HG02970 (cell line): ENCODE results near the gene UBQLN1.
A peak's percentile ranks its signal among the peaks of the same experiment; 100 is the strongest.

Experiments
- ATAC-seq: cut with Tn5 transposase; IDR thresholded peaks from one replicate; pipeline ENCODE4 v1.9.1; 2021; ENCODE audit warnings: mild to moderate bottlenecking, moderate library complexity, moderate number of reproducible peaks; ENCODE audit not compliant: unreplicated experiment, low FRiP score

Gene UBQLN1

DNA sequence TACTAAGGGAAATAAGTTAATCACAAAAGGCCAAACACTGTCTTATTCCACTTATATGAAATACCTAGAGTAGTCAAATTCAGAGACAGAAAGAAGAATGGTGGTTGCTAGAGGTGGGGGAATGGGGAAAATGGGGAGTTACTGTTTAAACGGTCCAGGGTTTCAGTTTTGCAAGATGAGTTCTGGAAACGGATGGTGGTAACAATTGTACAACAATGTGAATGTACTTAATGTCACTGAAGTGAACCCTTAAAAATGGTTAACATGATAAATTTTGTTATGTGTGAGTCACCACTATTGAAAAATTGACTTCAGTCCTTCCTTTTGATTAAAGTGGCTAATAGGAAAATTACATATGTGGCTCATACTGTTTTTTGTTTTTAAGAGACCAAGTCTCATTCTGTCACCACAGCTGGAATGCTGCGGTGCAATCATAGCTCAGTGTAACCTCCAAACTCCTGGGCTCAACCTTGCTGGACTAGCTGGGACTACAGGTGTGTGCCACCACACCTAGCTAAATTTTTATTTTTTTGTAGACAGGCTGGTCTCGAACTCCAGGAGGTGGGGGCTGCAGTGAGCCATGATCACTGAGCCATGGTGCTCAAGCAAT, 8.7 kb downstream of the UBQLN1 start:
- no peak for ATAC-seq

DNA sequence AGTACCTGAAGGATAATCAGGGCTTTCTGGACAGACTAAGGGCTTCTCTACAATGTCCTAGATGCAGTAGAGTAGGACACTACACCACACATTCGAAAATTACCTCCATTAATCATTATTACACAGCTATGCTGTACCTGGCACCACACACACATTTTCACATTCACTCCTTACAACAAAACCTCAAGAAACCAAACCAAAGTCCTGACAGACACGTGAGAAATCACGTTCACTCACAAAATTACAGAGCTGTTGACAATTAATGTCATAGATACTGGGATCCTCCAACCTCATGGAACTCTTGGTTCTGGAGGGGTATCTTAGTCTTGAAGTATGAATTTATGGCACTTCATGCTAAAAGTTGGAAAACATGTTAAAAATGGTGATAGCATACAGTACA, 16.3 kb downstream of the UBQLN1 start:
- no peak for ATAC-seq

DNA sequence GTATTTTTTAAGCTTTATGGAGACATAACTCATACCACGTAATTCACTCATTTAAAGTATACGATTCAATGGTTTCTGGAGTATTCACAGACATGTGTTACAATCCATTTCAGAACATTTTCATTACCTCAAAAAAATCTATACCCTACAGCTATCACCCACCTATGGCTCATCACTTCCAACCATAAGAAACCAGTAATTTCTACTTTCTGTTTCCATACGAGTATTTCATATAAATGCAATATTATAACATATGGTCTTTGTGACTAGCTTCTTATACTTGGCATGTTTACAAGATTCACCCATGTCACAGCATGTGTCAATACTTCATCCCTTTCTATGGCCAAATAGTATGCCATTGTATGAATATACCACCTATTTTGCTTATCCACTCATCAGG, 18.8 kb downstream of the UBQLN1 start:
- ATAC-seq, result no peak

DNA sequence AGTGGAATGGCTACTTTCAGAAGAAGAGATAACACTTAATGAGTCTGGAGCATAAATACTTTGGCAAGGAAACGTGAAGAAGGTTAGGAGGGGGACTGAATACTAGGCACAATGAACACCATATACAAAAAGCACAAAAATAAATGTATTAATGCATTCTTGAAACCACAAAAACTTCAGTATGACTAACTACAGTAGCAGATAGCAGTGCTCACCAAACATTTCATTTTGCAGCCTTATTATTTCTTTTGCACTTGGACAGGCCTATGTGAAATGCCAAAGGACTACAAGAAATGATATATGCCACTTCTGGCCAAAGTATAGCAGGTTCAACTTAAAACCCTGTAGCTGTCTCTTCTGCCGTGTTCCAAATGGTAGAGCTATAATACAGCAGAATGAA, 26.3 kb downstream of the UBQLN1 start:
- no peak for ATAC-seq

DNA sequence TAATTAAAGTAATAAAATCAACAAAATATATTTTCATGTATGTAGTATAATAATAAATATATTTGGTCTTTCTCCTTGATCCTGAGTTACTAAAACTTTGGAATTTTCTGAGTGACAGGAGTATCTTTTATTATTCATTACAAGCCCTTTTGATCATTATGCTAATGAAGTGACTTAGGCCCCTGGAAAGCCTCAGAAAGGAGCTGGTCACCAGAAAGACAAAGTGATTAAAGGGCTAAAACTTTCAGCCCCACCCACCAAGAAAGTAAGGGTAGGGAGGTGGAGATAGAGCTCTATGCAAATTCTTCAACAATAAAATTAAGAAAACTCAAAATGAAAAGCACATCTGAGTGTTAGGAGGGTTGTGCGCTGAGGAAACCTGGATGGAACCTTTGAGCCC, 27.5 kb downstream of the UBQLN1 start:
- ATAC-seq, result no peak

DNA sequence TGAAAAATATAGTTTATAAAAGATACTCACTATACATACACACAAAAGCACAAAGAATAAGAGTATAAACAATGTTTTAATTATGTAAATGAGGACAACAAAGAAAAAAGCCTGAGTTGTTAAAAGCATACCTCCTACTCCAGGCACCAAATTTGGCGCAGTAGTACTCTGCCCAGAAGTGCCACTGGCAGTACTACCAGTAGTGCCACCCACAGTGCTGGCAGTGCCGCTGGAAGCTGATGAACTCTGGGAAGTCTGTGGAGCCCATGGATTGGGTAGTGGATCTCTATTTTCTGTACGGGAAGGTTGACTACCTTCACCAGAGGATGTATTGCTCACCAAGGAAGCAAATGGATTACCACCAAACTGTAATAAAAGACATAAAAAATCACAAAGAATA, 30.2 kb downstream of the UBQLN1 start:
- no peak for ATAC-seq

DNA sequence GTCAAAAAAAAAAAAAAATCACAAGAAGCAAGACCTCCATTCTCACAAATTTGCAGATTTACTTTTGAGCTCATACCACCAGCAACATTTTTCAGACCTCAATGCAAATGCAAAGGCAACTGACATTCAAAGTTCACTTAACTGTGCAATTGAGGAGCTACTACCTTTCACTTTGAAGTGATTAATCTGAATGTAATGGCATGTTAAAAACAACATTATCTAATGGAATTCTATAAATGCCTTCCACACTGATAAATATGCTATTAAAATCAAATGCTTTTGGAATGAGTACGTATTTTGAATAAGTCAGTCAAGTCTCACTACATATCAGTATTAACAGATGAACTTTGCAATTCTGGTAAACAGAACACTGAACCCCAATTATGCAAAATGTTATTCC, 32.3 kb downstream of the UBQLN1 start:
- no peak for ATAC-seq

DNA sequence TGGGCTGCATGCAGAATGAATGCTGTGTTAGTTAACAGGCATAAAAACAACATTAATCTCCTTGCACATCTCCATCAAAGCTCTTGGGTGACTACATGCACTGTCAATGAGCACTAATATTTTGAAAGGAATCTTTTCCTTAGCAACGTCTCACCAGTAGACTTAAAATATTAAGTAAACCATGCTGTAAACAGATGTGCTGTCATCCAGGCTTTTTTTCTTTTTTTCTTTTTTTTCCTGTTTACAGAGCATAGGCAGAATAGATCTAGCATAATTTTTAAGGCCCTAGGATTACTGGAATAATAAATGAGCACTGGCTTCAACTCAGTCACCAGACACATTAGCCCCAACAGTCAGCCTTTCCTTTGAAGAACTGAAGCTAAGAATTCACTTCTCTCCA, 36.3 kb downstream of the UBQLN1 start:
- ATAC-seq, result no peak

DNA sequence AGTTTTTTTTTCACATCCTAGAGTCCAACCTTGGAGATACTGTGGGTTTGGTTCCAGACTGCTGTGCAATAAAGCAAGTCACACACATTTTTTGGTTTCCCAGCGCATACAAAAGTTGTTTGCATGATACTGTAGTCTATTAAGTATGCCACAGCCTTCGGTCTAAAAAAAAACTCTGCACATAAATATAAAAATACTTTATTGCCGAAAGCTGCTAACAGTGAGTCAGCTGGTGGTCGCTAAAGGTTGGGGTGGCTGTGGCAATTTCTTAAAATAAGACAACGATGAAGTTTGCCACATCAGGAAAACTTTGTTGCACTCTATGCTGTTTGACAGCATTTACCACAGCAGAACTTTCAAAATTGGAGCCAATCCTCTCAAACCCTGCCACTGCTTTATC, 37.4 kb downstream of the UBQLN1 start:
- no peak for ATAC-seq

DNA sequence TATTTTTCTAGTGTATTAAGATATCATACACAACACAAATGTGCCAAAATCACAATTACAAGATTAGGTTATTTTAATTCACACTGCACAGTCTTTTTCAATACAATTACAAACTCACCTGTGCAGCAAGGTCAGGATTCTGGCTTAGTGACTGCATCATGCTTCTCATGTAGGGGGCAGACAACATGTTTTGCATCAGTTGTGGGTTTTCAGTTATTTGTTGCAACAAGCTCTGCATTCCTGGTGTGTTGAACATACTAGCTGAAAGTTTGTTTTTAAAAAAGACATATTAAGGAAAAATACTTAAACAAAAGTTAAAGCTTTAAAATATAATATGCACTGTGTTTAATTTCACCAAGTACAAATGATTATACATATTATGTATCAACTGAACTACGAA, 38.7 kb downstream of the UBQLN1 start:
- ATAC-seq, result no peak

DNA sequence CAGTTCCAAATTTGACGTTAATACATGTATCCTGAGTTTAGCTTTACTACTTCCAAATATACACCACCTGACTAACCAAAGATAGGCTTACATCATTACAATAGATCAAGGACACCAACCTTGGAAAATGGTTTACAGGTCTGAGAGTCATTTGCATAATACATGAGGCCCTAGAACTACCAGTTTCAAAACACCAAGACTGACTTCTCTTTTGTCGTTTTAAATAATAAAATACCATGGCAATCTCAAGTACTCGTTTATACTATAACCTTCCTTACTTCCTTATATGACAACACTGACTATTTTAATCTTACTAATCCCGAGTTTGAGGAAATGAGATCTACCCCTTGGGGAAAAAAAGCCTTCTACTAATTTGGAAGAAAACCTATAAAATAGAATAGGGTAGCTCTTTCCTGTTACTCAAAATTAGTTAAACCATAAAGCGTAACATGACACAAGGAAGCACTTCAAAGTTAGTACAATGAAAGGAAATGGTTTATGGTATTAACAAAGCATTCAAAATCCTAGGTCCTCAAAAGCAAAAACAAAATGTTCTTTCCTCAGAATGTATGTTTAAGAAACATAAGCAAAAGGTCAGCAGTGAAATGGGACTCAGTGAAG, 42.1 kb downstream of the UBQLN1 start:
- ATAC-seq, result peak; percentile 83

DNA sequence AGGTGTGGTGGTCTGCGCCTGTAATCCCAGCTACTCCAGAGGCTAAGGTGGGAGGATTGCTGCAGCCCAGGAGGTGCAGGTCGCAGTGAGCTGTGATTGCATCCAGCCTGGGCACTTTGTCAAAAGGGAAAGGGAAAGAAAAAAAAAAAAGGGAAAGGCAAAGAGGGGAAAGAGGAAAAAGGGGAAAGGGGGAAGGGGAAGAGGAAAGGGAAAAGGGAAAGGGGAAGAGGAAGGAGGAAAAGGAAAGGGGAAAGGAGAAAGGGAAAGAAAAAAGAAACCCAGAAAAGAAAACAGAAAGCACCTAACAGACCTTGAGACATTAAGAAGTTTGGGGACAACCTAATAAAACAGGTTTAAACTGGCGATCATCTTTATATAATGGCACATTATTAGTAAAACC, 44.8 kb downstream of the UBQLN1 start:
- no peak for ATAC-seq

DNA sequence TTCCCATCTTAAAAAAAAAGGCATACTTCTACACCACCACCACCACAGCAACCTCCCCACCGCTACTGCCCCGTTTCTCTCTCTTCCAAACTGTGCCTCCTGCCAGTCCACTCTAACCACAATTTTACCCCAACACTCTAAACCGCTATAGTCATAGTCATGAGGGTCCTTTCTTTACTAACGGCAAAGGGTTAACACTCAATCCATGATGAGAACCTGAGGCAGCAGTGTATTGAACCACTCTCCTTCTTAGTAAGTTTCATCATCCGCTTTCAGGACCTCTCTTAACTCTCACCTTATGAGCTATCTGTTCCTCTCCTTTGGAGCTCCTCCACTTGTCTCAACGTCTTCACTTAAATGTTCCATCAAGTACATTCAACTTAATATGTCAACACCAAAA, 50.8 kb downstream of the UBQLN1 start:
- no peak for ATAC-seq

DNA sequence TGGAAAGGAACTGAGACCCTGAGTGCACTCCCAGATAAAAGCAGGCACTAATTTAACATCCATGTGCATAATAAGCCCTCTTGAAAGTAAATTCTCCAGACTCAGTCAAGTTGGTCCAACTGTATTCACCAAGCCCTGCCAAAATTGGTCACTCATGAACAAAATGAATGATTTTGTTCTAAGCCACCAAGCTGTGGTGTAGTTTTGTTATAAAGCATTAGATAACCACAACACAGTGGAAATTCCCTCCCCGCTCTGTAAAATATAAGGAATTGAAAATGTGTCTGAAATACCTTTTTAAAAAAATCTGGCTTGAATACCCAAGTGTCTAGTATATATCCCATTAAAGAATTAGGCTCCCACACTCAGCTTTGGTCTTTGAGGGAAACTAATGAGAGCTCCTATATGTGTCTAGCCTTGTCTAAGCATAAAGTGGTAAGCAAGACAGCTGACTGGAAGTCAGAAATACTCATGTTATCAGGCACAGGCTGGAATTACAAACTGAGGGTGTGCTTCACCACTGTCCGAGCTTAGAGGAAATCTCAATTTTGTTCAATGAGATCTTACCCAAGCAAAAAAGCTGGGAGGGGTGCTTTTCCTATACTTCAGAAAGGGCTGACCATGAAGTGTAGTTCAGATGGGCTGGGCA, 51.6 kb downstream of the UBQLN1 start:
- ATAC-seq, result no peak

DNA sequence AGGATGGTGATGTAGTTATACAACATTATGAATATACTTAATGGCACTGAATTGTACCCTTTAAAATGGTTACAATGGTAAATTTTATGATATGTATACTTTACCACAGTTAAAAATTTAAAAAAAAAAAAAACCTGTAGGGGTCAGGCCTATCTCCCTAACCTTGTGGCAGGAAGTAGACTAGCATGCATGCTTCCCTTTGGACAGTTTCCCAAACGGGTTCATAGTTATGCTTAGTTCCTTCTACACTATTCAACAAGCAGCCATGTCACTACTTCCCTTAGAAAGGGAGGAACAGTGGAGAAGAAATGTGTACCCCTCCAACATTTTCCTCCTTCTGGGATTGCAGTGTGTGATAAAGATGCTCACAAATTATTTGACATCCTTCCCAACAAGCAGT, 52.3 kb downstream of the UBQLN1 start:
- ATAC-seq, result no peak

DNA sequence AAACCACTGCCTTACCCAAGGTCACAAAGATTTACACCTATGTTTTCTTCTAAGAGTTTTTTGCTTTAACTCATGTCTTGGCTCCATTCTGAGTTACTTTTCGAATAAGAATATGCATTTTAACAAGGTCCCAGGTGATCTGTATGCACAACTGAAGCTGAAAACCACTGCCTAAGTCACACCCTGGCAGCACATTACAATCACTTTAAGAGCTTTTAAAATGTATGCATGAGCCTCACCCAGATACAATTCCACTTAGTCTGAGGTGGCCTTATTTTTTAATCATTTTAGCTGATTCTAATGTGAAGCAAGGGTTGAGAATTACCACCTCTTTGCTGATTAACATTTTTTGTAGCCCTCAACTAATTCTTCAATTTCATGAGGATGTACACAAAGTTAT, 55.3 kb downstream of the UBQLN1 start:
- no peak for ATAC-seq

DNA sequence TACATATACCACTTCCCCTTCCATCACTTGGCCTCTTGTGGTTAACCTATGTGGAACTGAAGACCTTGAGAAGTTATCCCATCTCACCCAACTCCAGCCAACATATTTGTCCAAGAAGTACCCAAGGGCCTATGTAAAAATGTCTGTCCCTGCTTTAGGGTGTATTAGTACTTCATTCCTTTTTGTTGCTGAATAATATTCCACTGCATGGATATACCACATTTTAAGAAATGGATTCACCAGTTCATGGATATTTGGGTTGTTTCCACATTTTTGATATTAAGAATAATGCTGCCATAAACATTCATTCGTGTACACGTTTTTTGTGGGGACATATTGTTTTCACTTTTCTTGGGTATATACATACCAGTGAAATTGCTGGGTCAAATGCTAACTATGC, 56.2 kb downstream of the UBQLN1 start:
- ATAC-seq, result no peak

DNA sequence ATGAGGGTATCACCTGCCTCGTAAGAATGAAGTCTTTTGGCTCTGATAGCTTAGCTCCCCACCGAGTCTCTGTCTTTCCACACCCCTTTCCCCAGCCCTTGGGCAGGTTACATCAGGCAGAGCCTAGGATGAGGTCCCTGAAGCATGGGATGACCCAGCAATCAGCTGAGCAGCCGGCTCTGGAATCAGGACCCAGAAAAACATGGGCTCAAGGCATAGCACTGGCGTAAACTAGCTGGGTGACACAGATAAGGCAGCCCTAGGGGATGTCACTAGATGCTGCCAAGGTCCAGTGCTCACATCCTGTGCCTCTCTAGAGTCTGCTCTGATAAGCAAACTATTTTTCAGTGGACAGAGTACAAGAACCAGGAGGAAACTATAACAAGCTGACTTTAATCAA, 58.2 kb downstream of the UBQLN1 start:
- ATAC-seq, result no peak

DNA sequence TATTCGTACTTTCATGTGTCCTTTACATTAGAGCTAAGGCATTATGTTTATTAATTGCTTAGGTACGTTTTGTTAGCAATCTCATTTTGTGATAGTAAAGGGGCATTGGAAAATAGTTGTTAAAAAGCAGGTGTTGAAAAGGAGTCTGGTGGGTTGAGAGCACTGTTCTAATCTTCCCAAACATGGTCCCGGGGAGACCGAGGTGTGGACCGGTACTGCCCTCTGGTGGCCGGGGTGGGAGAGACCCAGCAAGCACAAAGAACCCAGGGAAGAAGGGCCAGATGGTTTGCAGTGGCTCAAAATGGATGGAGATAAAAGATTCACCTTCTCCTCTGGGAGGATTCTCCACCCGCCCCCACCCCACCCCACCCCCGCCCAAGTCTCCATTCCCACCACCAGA, 58.7 kb downstream of the UBQLN1 start:
- peak; percentile 59 for ATAC-seq

DNA sequence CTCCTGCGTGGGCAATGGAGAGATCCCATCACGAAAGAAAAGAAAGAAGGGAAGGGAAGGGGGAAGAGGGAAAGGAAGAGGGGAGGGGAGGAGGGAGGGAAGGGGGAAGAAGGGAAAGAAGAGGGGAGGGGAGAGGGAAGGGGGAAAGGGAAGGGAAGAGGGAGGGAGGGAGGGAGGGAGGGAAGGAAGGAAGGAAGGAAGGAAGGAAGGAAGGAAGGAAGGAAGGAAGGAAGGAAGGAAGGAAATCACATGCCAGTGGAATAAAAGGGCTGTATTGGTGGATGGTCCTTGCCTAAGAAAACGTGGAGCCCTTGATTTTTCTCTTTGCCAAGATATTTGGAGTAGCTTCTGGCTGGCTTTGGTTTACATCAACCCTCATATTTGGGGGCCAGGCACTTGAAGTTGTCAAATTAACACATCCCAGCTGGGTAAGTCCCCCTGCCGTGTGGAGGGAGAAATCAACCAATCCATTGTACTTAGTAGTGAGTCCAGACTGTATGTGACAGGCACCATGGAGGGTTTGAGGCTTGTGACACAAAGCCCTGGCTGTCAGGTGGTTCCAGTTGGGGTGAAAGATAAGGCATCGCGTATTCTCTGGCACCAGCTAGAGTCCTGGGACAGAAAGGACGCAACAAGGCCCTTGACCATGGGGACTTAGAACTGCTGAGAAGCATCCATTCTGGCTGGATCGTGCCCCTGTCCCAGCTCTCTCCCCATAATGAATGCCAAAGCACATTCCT, 61.1 kb downstream of the UBQLN1 start:
- ATAC-seq, result no peak

DNA sequence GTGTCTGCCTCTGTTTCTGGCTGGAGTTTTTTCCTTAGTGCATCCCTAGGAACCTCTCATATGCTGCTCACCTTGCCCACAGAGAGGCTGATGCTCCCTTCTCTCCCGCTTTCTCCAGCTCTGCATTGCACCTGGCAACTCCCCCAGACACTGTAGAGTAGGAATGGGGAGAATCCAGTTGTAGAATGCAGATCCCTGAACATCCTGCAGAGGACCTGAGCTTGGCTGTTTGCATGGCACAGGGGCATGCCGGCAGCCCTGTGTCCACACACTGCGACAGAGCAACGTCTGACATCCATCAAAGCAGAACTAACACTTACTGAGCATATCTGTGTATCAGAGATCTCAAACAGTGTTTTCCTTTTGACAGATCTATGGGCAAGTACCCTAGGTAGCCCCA, 65.0 kb downstream of the UBQLN1 start:
- ATAC-seq, result no peak

DNA sequence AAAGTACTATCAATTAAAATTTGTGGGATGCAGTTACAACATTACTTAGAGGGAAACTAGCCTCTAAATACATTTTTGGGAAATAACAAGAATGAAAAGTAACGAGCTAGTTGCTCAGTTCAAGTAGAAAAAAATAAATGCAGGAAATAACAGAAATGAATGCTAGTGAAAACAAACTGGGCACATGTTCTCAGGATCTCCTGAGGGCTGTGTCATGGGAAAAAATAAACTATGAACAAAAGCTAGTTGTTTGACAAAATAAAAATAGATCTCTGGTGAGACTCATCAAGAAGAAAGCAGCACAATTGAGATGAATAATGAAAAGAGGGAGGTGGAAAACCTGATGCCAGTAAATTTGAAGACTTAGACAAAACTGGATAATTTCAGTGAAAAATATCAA, 68.5 kb downstream of the UBQLN1 start:
- no peak for ATAC-seq
